ENCODE data around the gene ANKFN1. TPM values are rescaled to one million over a fixed set of nuclear protein-coding genes. Genes with fewer than 3 reads are reported as not detected.

Gene ANKFN1
- total RNA-seq, 1 donor from 2014 or later = 2.4 TPM

GRCh38 chr17:56146534-56146933 is 6.7 kb upstream of the ANKFN1 start:
- no peak overlapping the region for H3K4me3 Mint-ChIP-seq
- H3K9me3 Mint-ChIP-seq = no peaks in the 10 kb centered on the region
- H3K27me3 Mint-ChIP-seq = peaks cover 16% of the 10 kb centered on the region
- H3K4me1 Mint-ChIP-seq (ENCODE audit: unreplicated experiment) = no peaks in the 10 kb centered on the region
- DNase-seq (ENCODE audit: extremely low spot score, unreplicated experiment) = no peak
- H3K36me3 Mint-ChIP-seq = no peaks in the 10 kb centered on the region
- TF ChIP-seq CTCF (conservative IDR thresholded peaks at IDR 0.05) = no peak
- no peak overlapping the region for H3K27ac Mint-ChIP-seq

- Mint-ChIP-seq H3K27me3 (peaks cover 19% of the 10 kb centered on the region), H3K36me3 (no peaks in the 10 kb centered on the region), H3K4me3 (no peak overlapping the region), H3K27ac (no peak overlapping the region), H3K4me1 (ENCODE audit: unreplicated experiment) (peaks cover 6% of the 10 kb centered on the region), H3K9me3 (no peaks in the 10 kb centered on the region)
- no peak for TF ChIP-seq CTCF (conservative IDR thresholded peaks at IDR 0.05)
- DNase-seq (ENCODE audit: extremely low spot score, unreplicated experiment) = no peak
Observed at GRCh38 chr17:56148333-56148732, 4.9 kb upstream of the ANKFN1 start.

- H3K27ac Mint-ChIP-seq = no peak overlapping the region
- DNase-seq (ENCODE audit: extremely low spot score, unreplicated experiment) = no peak
- H3K27me3 Mint-ChIP-seq = peaks cover 20% of the 10 kb centered on the region
- H3K36me3 Mint-ChIP-seq = no peaks in the 10 kb centered on the region
- no peaks in the 10 kb centered on the region for H3K9me3 Mint-ChIP-seq
- TF ChIP-seq CTCF (conservative IDR thresholded peaks at IDR 0.05) = no peak
- peaks cover 6% of the 10 kb centered on the region for H3K4me1 Mint-ChIP-seq (ENCODE audit: unreplicated experiment)
- no peak overlapping the region for H3K4me3 Mint-ChIP-seq
Observed at GRCh38 chr17:56149266-56150036, 3.8 kb upstream of the ANKFN1 start.

GRCh38 chr17:56150649-56151048 is 2.6 kb upstream of the ANKFN1 start:
- Mint-ChIP-seq H3K36me3 (no peaks in the 10 kb centered on the region), H3K4me1 (ENCODE audit: unreplicated experiment) (peaks cover 6% of the 10 kb centered on the region), H3K4me3 (no peak overlapping the region), H3K27ac (no peak overlapping the region), H3K9me3 (no peaks in the 10 kb centered on the region), H3K27me3 (peaks cover 24% of the 10 kb centered on the region)
- no peak for DNase-seq (ENCODE audit: extremely low spot score, unreplicated experiment)
- TF ChIP-seq CTCF (conservative IDR thresholded peaks at IDR 0.05) = no peak

GRCh38 chr17:56157845-56158244 is 4.6 kb downstream of the ANKFN1 start:
- no peak for DNase-seq (ENCODE audit: extremely low spot score, unreplicated experiment)
- Mint-ChIP-seq H3K4me3 (no peak overlapping the region), H3K27me3 (peaks cover 13% of the 10 kb centered on the region), H3K4me1 (ENCODE audit: unreplicated experiment) (peaks cover 21% of the 10 kb centered on the region), H3K36me3 (no peaks in the 10 kb centered on the region), H3K9me3 (no peaks in the 10 kb centered on the region), H3K27ac (no peak overlapping the region)
- no peak for TF ChIP-seq CTCF (conservative IDR thresholded peaks at IDR 0.05)
